HG03575 (cell line): Measurements from ENCODE around the gene STK10.

Source experiments
- ATAC-seq: cut with Tn5 transposase; IDR thresholded peaks from one replicate; pipeline ENCODE4 v1.9.1; 2021; ENCODE audit not compliant: unreplicated experiment, insufficient number of reproducible peaks, low FRiP score; ENCODE audit errors: extremely low read depth

STK10 gene

DNA sequence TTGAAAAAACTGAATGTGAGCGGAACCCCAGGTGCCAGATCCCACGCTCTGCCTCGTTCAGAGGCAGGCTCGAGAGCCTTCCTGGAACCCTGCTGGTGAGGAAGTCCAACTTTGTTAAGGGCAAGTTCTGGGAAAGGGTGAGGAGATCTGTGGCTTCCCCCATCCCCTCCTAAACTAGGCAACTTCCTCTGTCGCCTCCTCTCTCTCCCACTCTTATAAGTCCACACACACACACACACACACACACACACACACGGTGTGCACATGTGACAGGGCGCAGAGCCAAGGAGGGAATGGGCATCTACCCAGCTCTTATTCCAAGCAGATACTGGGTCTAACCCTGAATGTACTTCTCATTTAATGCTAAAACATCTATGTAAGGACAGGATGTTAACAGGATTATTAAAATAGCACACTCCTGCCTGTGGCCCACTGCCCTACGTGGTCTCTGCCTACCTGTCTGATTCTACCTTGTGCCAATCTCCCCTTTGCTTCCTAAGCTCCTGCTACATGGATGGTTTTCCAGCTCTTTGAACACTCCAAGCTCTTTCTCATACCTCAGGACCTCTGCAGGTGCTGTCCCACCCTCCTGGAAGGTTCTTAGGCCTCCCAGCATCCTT is 109.2 kb downstream of the STK10 start:
- ATAC-seq: no peak

- no peak for ATAC-seq
Observed at GRCh38 chr5:172077664-172078425, 110.2 kb downstream of the STK10 start.

DNA sequence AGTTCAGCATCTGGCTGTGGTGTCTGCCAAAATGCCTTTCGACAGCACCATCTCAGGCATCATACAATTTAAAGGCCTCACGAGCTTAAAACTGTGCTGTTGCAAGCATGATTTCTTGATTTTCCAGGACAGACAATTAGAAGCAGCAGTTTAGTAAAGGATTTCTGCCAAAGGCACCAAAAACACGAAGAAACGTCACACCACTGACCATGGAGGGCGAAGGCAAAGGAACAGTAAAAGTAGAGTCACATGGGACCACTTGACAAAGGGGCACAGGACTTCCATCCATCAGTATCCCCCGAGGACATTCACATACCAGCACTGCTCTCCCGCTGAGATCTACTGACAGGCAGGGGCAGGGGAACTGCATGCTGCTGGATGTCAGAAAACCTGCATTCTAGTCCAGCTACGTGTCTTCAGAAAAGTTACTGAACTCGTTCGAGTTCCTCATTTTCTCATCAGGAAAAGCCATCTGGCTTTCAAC is 111.2 kb downstream of the STK10 start:
- ATAC-seq: no peak

- no peak for ATAC-seq
Observed at GRCh38 chr5:172075656-172076055, 112.4 kb downstream of the STK10 start.

DNA sequence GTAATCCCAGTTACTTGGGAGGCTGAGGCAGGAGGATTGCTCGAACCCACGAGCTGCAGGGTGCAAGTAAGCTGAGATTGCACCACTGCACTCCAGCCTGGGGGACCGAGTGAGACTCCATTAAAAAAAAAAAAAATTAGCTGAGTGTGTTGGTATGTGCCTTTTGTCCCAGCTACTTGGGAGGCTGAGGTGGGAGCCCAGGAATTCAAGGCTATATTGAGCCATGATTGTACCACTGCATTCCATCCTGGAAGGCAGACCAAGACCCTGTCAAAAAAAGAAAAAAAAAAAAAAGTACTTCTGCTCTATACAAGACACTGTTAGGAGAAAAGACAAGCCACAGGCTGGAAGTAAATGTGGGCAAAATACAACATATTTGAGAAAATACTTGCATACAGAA is 113.1 kb downstream of the STK10 start:
- no peak for ATAC-seq

GRCh38 chr5:172071309-172071875 is 116.6 kb downstream of the STK10 start:
- ATAC-seq: no peak

- ATAC-seq: no peak
Observed at GRCh38 chr5:172065431-172066065, 122.5 kb downstream of the STK10 start.

GRCh38 chr5:172064766-172065165 is 123.3 kb downstream of the STK10 start:
- ATAC-seq: no peak

- no peak for ATAC-seq
Observed at GRCh38 chr5:172064358-172064757, 123.7 kb downstream of the STK10 start.

- ATAC-seq: no peak
Observed at GRCh38 chr5:172063463-172064235, 124.4 kb downstream of the STK10 start.

DNA sequence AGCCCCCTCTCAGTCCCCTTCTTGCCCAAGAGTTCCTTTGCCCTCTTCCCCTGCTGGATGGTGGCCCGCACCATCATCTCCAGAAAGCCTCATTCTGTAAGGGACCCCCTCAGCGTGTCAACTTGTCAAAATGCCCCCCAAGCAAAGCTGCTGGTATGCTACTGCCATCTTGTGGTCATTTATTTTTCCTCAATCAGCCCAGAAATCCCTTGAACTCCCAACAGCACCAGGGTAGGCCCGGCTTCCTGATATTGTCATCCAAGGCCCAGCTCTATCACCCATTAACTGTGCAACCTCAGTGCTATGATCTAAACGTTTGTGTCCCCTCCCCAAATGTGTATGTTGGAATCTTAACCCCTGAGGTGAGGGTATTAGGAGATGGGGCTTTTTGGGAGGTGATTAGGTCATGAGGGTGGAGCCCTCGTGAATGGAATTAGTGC is 128.3 kb downstream of the STK10 start:
- no peak for ATAC-seq

DNA sequence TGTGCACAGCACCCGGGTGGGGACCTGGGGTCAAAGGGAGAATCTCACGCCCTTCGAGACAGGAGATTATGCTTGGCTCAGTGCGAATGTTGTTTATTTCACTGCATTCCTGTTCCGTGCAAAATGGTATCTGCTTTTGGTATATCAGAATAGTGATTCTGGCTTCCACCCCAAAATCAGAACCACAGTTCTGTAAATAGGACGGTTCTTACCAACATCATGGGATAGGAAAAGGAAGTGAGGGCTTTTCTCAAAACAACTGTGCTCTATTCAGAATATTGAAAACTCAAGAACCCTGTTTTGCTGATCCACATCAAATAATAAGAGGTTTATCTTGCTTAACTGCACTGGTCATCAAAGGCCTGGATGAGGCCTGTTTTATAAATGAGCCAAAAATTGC is 129.9 kb downstream of the STK10 start:
- no peak for ATAC-seq

GRCh38 chr5:172055996-172056395 is 132.0 kb downstream of the STK10 start:
- no peak for ATAC-seq

GRCh38 chr5:172055421-172055820 is 132.6 kb downstream of the STK10 start:
- no peak for ATAC-seq

DNA sequence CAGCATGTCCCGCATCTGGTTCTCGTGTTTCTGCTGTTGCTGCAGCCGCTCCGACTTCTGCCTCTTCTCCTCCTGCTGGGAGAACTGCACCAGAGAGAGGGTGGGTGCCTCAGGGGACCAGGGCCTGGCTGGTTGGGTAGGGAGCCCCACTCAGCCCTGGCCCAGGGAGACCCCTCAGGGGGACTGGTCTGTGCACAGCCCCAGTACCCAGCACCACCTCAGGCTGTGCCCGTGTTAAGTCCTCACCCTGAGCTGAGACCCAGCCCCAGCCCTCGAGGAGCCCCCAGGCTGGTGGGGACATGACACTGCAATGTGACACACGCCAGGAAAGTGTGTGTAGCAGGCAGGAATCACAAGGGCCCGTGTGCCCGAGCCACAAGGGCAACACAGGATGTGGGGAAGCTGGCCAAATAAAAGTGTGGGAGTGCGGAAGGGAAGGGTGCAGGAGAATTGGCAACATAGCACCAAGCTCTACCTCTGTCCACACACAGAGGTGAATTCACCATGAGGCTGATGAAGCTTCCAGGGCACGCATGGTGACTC is 133.3 kb downstream of the STK10 start:
- no peak for ATAC-seq

GRCh38 chr5:172052450-172053236 is 135.4 kb downstream of the STK10 start:
- no peak for ATAC-seq

GRCh38 chr5:172051643-172052339 is 136.2 kb downstream of the STK10 start:
- no peak for ATAC-seq
